ENCODE results near the gene C1S. TPM values are rescaled to one million over a fixed set of nuclear protein-coding genes. Genes with fewer than 3 reads are reported as not detected.

Gene C1S
- total RNA-seq (2022; extraction: Qiagen RNA extraction; ENCODE audit: low read depth), result 38.6 to 61.7 TPM (median 42.5 TPM) in 5 replicates

GRCh38 chr12:7060353-7060954 is at the start of gene C1S:
Gene C1S, plus strand, starts transcription at chr12:7060718. Its CDS starts 1,195 bp downstream, at chr12:7061913.

GRCh38 chr12:7018350-7019042 is 42.0 kb upstream of the C1S start, which contains the start of gene LPCAT3:
Gene LPCAT3, minus strand, starts transcription at chr12:7018476. Its CDS starts 52 bp downstream, at chr12:7018424.

GRCh38 chr12:7092229-7092985 is 31.9 kb downstream of the C1S start, which contains the start of gene C1R:
Gene C1R, minus strand, starts transcription at chr12:7092445. Its CDS starts 57 bp downstream, at chr12:7092388.

GRCh38 chr12:7108796-7109571 is 48.5 kb downstream of the C1S start, which contains the start of gene C1RL:
Gene C1RL, minus strand, starts transcription at chr12:7109214. Its CDS starts 34 bp downstream, at chr12:7109180.

Other genes with a start within 250 kb of the C1S start
- 0.39 to 0.93 TPM (median 0.47 TPM) in 5 replicates for gene GPR162, start 238.9 kb upstream of the C1S start, total RNA-seq (2022; extraction: Qiagen RNA extraction; ENCODE audit: low read depth)
- gene P3H3, start 232.3 kb upstream of the C1S start, total RNA-seq (2022; extraction: Qiagen RNA extraction; ENCODE audit: low read depth), result 24.8 to 31.7 TPM (median 26.6 TPM) in 5 replicates
- gene GNB3, start 219.8 kb upstream of the C1S start, total RNA-seq (2022; extraction: Qiagen RNA extraction; ENCODE audit: low read depth), result 1.9 to 2.8 TPM (median 1.9 TPM) in 5 replicates
- gene CDCA3, start 209.4 kb upstream of the C1S start, total RNA-seq (2022; extraction: Qiagen RNA extraction; ENCODE audit: low read depth), result 76.1 to 88.0 TPM (median 79.3 TPM) in 5 replicates
- 77.5 to 93.5 TPM (median 87.6 TPM) in 5 replicates for gene USP5, start 208.6 kb upstream of the C1S start, total RNA-seq (2022; extraction: Qiagen RNA extraction; ENCODE audit: low read depth)
- gene TPI1, start 193.2 kb upstream of the C1S start, total RNA-seq (2022; extraction: Qiagen RNA extraction; ENCODE audit: low read depth), result 1,539 to 1,667 TPM (median 1,622 TPM) in 5 replicates
- 18.3 to 23.2 TPM (median 21.4 TPM) in 5 replicates for gene SPSB2, start 187.4 kb upstream of the C1S start, total RNA-seq (2022; extraction: Qiagen RNA extraction; ENCODE audit: low read depth)
- gene LRRC23, start 155.9 kb upstream of the C1S start, total RNA-seq (2022; extraction: Qiagen RNA extraction; ENCODE audit: low read depth), result 15.5 to 18.7 TPM (median 18.1 TPM) in 5 replicates
- 37.1 to 44.4 TPM (median 42.7 TPM) in 5 replicates for gene ENO2, start 146.1 kb upstream of the C1S start, total RNA-seq (2022; extraction: Qiagen RNA extraction; ENCODE audit: low read depth)
- gene ATN1, start 132.8 kb upstream of the C1S start, total RNA-seq (2022; extraction: Qiagen RNA extraction; ENCODE audit: low read depth), result 49.8 to 82.1 TPM (median 68.2 TPM) in 5 replicates
- gene RNU7-1, start 116.9 kb upstream of the C1S start, total RNA-seq (2022; extraction: Qiagen RNA extraction; ENCODE audit: low read depth), result not detected in 5 replicates
- gene C12orf57, start 116.7 kb upstream of the C1S start, total RNA-seq (2022; extraction: Qiagen RNA extraction; ENCODE audit: low read depth), result 274 to 300 TPM (median 288 TPM) in 5 replicates
- gene PTPN6, start 109.4 kb upstream of the C1S start, total RNA-seq (2022; extraction: Qiagen RNA extraction; ENCODE audit: low read depth), result 7.6 to 14.4 TPM (median 10.8 TPM) in 5 replicates
- gene PHB2, start 90.1 kb upstream of the C1S start, total RNA-seq (2022; extraction: Qiagen RNA extraction; ENCODE audit: low read depth), result 313 to 344 TPM (median 323 TPM) in 5 replicates
- 62.4 to 70.8 TPM (median 65.4 TPM) in 5 replicates for gene EMG1, start 89.8 kb upstream of the C1S start, total RNA-seq (2022; extraction: Qiagen RNA extraction; ENCODE audit: low read depth)
- gene LPCAT3, start 42.2 kb upstream of the C1S start, total RNA-seq (2022; extraction: Qiagen RNA extraction; ENCODE audit: low read depth), result 26.9 to 31.8 TPM (median 30.4 TPM) in 5 replicates
- 24.1 to 46.2 TPM (median 28.9 TPM) in 5 replicates for gene C1R, start 31.7 kb downstream of the C1S start, total RNA-seq (2022; extraction: Qiagen RNA extraction; ENCODE audit: low read depth)
- 9.6 to 14.0 TPM (median 12.0 TPM) in 5 replicates for gene C1RL, start 48.5 kb downstream of the C1S start, total RNA-seq (2022; extraction: Qiagen RNA extraction; ENCODE audit: low read depth)
- gene RBP5, start 68.2 kb downstream of the C1S start, total RNA-seq (2022; extraction: Qiagen RNA extraction; ENCODE audit: low read depth), result not detected in 5 replicates
- 11.3 to 15.3 TPM (median 13.4 TPM) in 5 replicates for gene CLSTN3, start 69.7 kb downstream of the C1S start, total RNA-seq (2022; extraction: Qiagen RNA extraction; ENCODE audit: low read depth)
- gene PEX5, start 129.0 kb downstream of the C1S start, total RNA-seq (2022; extraction: Qiagen RNA extraction; ENCODE audit: low read depth), result 31.3 to 38.1 TPM (median 35.5 TPM) in 5 replicates
- not detected in 5 replicates for gene ACSM4, start 243.4 kb downstream of the C1S start, total RNA-seq (2022; extraction: Qiagen RNA extraction; ENCODE audit: low read depth)

All from A549 treated with DMSO at 1 μM for 4 hours (cell line).